HepG2 (cell line): ENCODE data around the gene MEIOB. TPM values are rescaled to one million over a fixed set of nuclear protein-coding genes. Genes with fewer than 3 reads are reported as not detected.

Source experiments
- ATAC-seq: fragments of 200-7000 bp; cut with Tn5 transposase; 3 replicates; pipeline ENCODE4 v1.9.1; 2020; ENCODE audit warnings: mild to moderate bottlenecking, moderate library complexity
- BruUV-seq: library from RNA; stranded (reverse); fragments of 400-500 nt; replicated peaks from 2 replicates; lab custom pipeline; 2021; lab: Mats Ljungman, UMichigan
- CTCF ChIA-PET: fragments of 300-600 bp; formaldehyde crosslinking; extraction: SDS; loops from one replicate; lab custom pipeline; 2021; ENCODE audit warnings: low total read pairs, inconsistent platforms, low intra/inter-chr PET ratio; lab: Yijun Ruan, JAX
- POLR2A ChIA-PET: fragments of 350-600 bp; sonication (Branson Sonifier 250); formaldehyde crosslinking; loops from one replicate; lab custom pipeline; 2020; ENCODE audit warnings: antibody characterized with exemption, inconsistent platforms; lab: Yijun Ruan, JAX
- DNase-seq: peaks from one replicate; pipeline ENCODE4 v3.0.0-alpha.2; 2015; ENCODE audit warnings: low spot score
- FAIRE-seq: peaks from 3 replicates; lab custom pipeline; 2011; peaks lifted over from hg19 to GRCh38; lab: Jason Lieb, UNC
- H2AFZ ChIP-seq: one replicate; pipeline ENCODE4 v1.6.1; 2011; ENCODE audit warnings: low read length, inconsistent platforms
- H3K27ac ChIP-seq: fragments of 300-600 bp; 3 replicates; pipeline ENCODE4 v1.8.0; 2011; ENCODE audit warnings: mixed run types, mild to moderate bottlenecking, mixed read lengths, low read length, inconsistent platforms; ENCODE audit not compliant: insufficient read depth; ENCODE audit errors: extremely low read length
- H3K27me3 ChIP-seq, 2 experiments: fragments of 200-600 bp in 1 of 2; 2 replicates in 1 of 2; 3 replicates in 1 of 2; pipeline versions ENCODE4 v1.6.0 to v1.8.0; 2011; ENCODE audit warnings: low read length in 2 of 2, mild to moderate bottlenecking in 2 of 2, moderate library complexity in 2 of 2, inconsistent platforms in 1 of 2; ENCODE audit not compliant: insufficient read depth in 2 of 2, control insufficient read depth in 1 of 2
- H3K36me3 ChIP-seq, 2 experiments: fragments of 200-600 bp in 1 of 2; replicated peaks in 1 of 2; 2 replicates in 1 of 2; 3 replicates in 1 of 2; pipeline versions ENCODE4 v1.5.1 to v1.8.0; 2011; ENCODE audit warnings: low read length in 2 of 2, inconsistent platforms in 1 of 2; ENCODE audit not compliant: insufficient read depth in 2 of 2, control insufficient read depth in 1 of 2
- H3K4me1 ChIP-seq: 2 replicates; pipeline ENCODE4 v1.5.1; 2012; ENCODE audit warnings: low read length, inconsistent platforms; ENCODE audit not compliant: insufficient read depth
- H3K4me2 ChIP-seq: 2 replicates; pipeline ENCODE4 v1.6.0; 2011; ENCODE audit warnings: low read depth, low read length, inconsistent platforms
- H3K4me3 ChIP-seq, 3 experiments: fragments of 200-600 bp in 1 of 3; sonication (generic), shearing (Covaris generic) in 1 of 3; replicated peaks in 1 of 3; 2 replicates each; pipeline ENCODE4 v1.5.1; 2011 to 2016; ENCODE audit warnings: low read length in 3 of 3, inconsistent platforms in 2 of 3, low read depth in 2 of 3, mild to moderate bottlenecking in 2 of 3, control low read depth in 1 of 3, mixed read lengths in 1 of 3; ENCODE audit not compliant: insufficient read depth in 1 of 3
- H3K79me2 ChIP-seq: one replicate; pipeline ENCODE4 v1.6.1; 2011; ENCODE audit warnings: low read length, inconsistent platforms; ENCODE audit not compliant: insufficient read depth
- H3K9ac ChIP-seq: 2 replicates; pipeline ENCODE4 v1.6.0; 2011; ENCODE audit warnings: mild to moderate bottlenecking, low read depth, low read length, inconsistent platforms; ENCODE audit not compliant: insufficient read depth
- H3K9me3 ChIP-seq: 2 replicates; pipeline ENCODE4 v1.5.1; 2012; ENCODE audit warnings: mild to moderate bottlenecking, low read length
- H4K20me1 ChIP-seq: 2 replicates; pipeline ENCODE4 v1.6.0; 2011; ENCODE audit warnings: inconsistent platforms, mild to moderate bottlenecking, low read length, moderate library complexity; ENCODE audit not compliant: insufficient read depth
- FOXJ3 ChIP-seq: sonication (generic); formaldehyde crosslinking; IDR thresholded peaks from 2 replicates; pipeline ENCODE4 v1.4.0; 2020; ENCODE audit warnings: missing genetic modification reagents, mild to moderate bottlenecking, borderline replicate concordance
- GPN1 ChIP-seq: sonication (generic); formaldehyde crosslinking; IDR thresholded peaks from 2 replicates; pipeline ENCODE4 v1.5.1; 2020; ENCODE audit warnings: missing genetic modification reagents, borderline replicate concordance
- HDAC6 ChIP-seq: fragments of 200-600 bp; sonication (generic); IDR thresholded peaks from 2 replicates; pipeline ENCODE4 v1.7.0; 2017; ENCODE audit warnings: mild to moderate bottlenecking, antibody characterized with exemption, low read length, low read depth
- STAT5B ChIP-seq: sonication (generic); formaldehyde crosslinking; IDR thresholded peaks from 2 replicates; pipeline ENCODE4 v1.4.0; 2020; ENCODE audit warnings: missing genetic modification reagents
- ZNF101 ChIP-seq: sonication (generic); formaldehyde crosslinking; IDR thresholded peaks from 2 replicates; pipeline ENCODE4 v1.4.0; 2020; ENCODE audit warnings: mild to moderate bottlenecking, low read depth, missing genetic modification reagents, borderline replicate concordance
- ZNF121 ChIP-seq: sonication (generic); formaldehyde crosslinking; IDR thresholded peaks from 2 replicates; pipeline ENCODE4 v1.5.0; 2020; ENCODE audit warnings: mild to moderate bottlenecking, missing genetic modification reagents
- ZNF282 ChIP-seq: fragments of 450-650 bp; IDR thresholded peaks from 2 replicates; pipeline ENCODE4 v1.6.1; 2018; ENCODE audit not compliant: partially characterized antibody
- ZNF616 ChIP-seq: sonication (generic); formaldehyde crosslinking; IDR thresholded peaks from 2 replicates; pipeline ENCODE4 v1.5.0; 2020; ENCODE audit warnings: low read depth, mild to moderate bottlenecking, missing genetic modification reagents
- WGBS: methylation state at CpG from one replicate; pipeline ENCODE4 v1.1.6; 2017; ENCODE audit warnings: low lambda C conversion rate; 5-methylcytosine and 5-hydroxymethylcytosine counted together
- in situ Hi-C: cut with HindIII; loops from 2 replicates; pipeline ENCODE4 v1.10.0; 2017; ENCODE audit warnings: low pct_unique_long_range_greater_than_20kb; ENCODE audit not compliant: extremely low pct_ligation_motif_present
- intact Hi-C: fragments of 100-400 bp; cut with micrococcal nuclease; formaldehyde crosslinking; loops from one replicate; pipeline ENCODE4 v1.10.0; 2022; ENCODE audit not compliant: unreplicated experiment
- polyA plus RNA-seq, 8 experiments: library from polyadenylated mRNA; depleted of rRNA in 3 of 8; stranded (reverse) in 7 of 8; unstranded in 1 of 8; fragments of >200 nt; fragmentation: Illumina TruSeq in 4 of 8; extraction: Trizol in 4 of 8; gene quantifications; 2 replicates each; pipeline versions ENCODE4 v1.2.1 to v1.2.3, GENCODE V29; 2011 to 2016; ENCODE audit warnings: low read depth in 4 of 8, missing spikeins in 1 of 8, mixed read lengths in 1 of 8; ENCODE audit not compliant: insufficient read depth in 1 of 8
- total RNA-seq, 5 experiments: library from RNA; depleted of rRNA; stranded (reverse); fragments of >200 nt; fragmentation: Illumina TruSeq; extraction: Trizol; gene quantifications; 2 replicates each; pipeline ENCODE4 v1.2.3, GENCODE V29; 2016; ENCODE audit warnings: low read depth in 1 of 5
- TF ChIP-seq, protein P1 (sequence below): IDR thresholded peaks from 2 replicates; pipeline ENCODE4 v1.6.1; 2012; ENCODE audit warnings: low read depth, low read length, improper control_type of control experiment

Gene MEIOB
- total and polyA plus RNA-seq, 2 of the 13 experiments (the other 11 are each of a cell fraction or from before 2014, with no cell fraction given): 0.17 TPM; not detected in 1

DNA sequence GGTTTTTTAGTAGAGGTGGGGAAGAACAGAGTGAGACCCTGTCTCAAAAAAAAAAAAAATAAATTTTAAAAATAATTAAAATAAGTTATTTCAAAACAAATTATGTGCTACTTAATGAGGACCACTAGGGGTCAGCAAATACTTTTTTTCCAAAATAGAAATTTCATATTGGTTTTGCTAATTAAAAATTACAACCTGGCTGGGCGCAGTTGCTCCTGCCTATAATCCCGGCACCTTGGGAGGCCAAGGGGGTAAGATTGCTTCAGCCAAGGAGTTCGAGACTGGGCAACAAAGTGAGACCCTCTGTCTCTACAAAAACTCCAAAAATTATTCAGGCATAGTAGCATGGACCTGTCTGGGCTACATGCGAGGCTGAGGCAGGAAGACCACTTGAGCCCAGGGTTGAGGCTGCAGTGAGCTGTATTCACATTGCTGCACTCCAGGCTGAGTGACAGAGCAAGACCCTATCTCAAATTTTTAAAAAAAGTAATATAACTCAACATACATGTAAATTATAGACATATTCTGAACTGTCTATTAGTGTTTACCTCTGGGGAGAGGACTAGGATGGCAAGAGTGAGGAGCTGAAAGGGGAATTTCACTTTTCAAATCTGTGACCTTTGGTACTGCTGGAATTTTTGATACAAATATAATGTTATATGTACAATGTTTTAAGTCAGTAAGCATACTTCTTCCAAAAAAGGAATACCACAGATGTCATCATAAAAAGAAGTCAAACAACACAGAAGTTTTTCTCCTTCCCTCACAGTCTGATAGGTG, 8.1 kb downstream of the MEIOB start (continued):
- TF ChIP-seq, protein P1, sequence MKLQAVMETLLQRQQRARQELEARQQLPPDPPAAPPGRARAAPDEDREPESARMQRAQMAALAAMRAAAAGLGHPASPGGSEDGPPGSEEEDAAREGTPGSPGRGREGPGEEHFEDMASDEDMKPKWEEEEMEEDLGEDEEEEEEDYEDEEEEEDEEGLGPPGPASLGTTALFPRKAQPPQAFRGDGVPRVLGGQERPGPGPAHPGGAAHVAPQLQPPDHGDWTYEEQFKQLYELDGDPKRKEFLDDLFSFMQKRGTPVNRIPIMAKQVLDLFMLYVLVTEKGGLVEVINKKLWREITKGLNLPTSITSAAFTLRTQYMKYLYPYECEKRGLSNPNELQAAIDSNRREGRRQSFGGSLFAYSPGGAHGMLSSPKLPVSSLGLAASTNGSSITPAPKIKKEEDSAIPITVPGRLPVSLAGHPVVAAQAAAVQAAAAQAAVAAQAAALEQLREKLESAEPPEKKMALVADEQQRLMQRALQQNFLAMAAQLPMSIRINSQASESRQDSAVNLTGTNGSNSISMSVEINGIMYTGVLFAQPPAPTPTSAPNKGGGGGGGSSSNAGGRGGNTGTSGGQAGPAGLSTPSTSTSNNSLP: peak; percentile 63; the same call in 1 of the 2 replicates

GRCh38 chr16:1862394-1862793, 9.6 kb downstream of the MEIOB start:
- H3K9ac ChIP-seq: no peak overlapping the region
- intact Hi-C loops: loop anchor here (2.0 kb wide), 1 partner anchor 70 kb away; no protein-coding TSS in a partner anchor
- no peaks in the 10 kb centered on the region for H3K79me2 ChIP-seq
- no peak overlapping the region for H3K4me3 ChIP-seq
- H3K27ac ChIP-seq: no peak overlapping the region
- 75% methylated on average over 9 of the region's 9 CpGs for WGBS
- no TSS peak for BruUV-seq
- no peaks in the 10 kb centered on the region for H4K20me1 ChIP-seq
- TF ChIP-seq FOXJ3 (CRISPR knock-in tag) (no peak), ZNF121 (CRISPR knock-in tag) (peak; percentile 66; the same call in 1 of the 2 replicates), GPN1 (CRISPR knock-in tag) (no peak), STAT5B (no peak), ZNF616 (CRISPR knock-in tag) (no peak), HDAC6 (no peak), ZNF101 (CRISPR knock-in tag) (no peak), ZNF282 (no peak)
- TF ChIP-seq, all 625 proteins: peak for 1
- ChIA-PET CTCF (no interaction called here), POLR2A (no interaction called here)
- FAIRE-seq: no peak
- no peak for DNase-seq
- Histone ChIP-seq H3K4me2 (no peak overlapping the region), H2AFZ (no peak overlapping the region), H3K9me3 (no peaks in the 10 kb centered on the region), H3K4me1 (peaks cover 18% of the 10 kb centered on the region), H3K27me3 (peaks cover 1 to 6% of the 10 kb centered on the region in 2 experiments; a peak in 2 of 5 replicates), H3K36me3 (no peaks in the 10 kb centered on the region)
- in situ Hi-C loops: loop anchor here (5.0 kb wide), 1 partner anchor 60 kb away; no protein-coding TSS in a partner anchor
- ATAC-seq: no peak
